SU-DHL-6 (cell line): ENCODE results near the gene OR2T10.
"Not testable (repeated sequence)": the region's sequence is repeated elsewhere in the genome, so short reads cannot be mapped to it uniquely, and the experiment has no call there.

Source experiments
- H2AFZ ChIP-seq: fragments of 200-600 bp; sonication (generic); 2 replicates; pipeline ENCODE4 v1.6.1; 2014; ENCODE audit warnings: low read depth, mild to moderate bottlenecking, moderate library complexity, mixed read lengths, antibody characterized with exemption, low read length; ENCODE audit not compliant: severe bottlenecking
- H3F3A ChIP-seq: fragments of 200-600 bp; shearing (Covaris generic); 2 replicates; pipeline ENCODE4 v1.6.0; 2016; ENCODE audit warnings: antibody characterized with exemption, mild to moderate bottlenecking; ENCODE audit not compliant: insufficient read depth
- H3K27ac ChIP-seq: fragments of 200-600 bp; sonication (generic); 2 replicates; pipeline ENCODE4 v1.5.1; 2016; ENCODE audit warnings: low read depth, mild to moderate bottlenecking, low read length, moderate library complexity, mixed read lengths
- H3K27me3 ChIP-seq: fragments of 200-600 bp; sonication (generic), shearing (Covaris generic); 2 replicates; pipeline ENCODE4 v1.6.0; 2014; ENCODE audit warnings: mild to moderate bottlenecking, low read length
- H3K36me3 ChIP-seq: fragments of 200-600 bp; sonication (generic); 2 replicates; pipeline ENCODE4 v1.6.1; 2014; ENCODE audit warnings: mild to moderate bottlenecking, low read length, mixed read lengths
- H3K4me2 ChIP-seq: fragments of 300-600, 200-600 bp; shearing (Covaris generic), sonication (generic); 2 replicates; pipeline ENCODE4 v1.6.0; 2014; ENCODE audit warnings: low read length, low read depth, mild to moderate bottlenecking; ENCODE audit not compliant: poor library complexity, severe bottlenecking
- H3K4me3 ChIP-seq: fragments of 200-600 bp; sonication (generic); 2 replicates; pipeline ENCODE4 v1.5.1; 2014; ENCODE audit warnings: antibody characterized with exemption, low read length, mild to moderate bottlenecking, mixed read lengths; ENCODE audit not compliant: insufficient read depth, poor library complexity, severe bottlenecking
- H3K79me2 ChIP-seq: fragments of 200-600 bp; sonication (generic); 2 replicates; pipeline ENCODE4 v1.6.1; 2014; ENCODE audit warnings: mild to moderate bottlenecking, low read length, moderate library complexity; ENCODE audit not compliant: insufficient read depth
- H3K9ac ChIP-seq: fragments of 200-600 bp; sonication (generic); 2 replicates; pipeline ENCODE4 v1.7.0; 2014; ENCODE audit warnings: mild to moderate bottlenecking, low read length
- H3K9me2 ChIP-seq: fragments of 200-600 bp; sonication (generic); replicated peaks from 2 replicates; pipeline ENCODE4 v1.6.1; 2014; ENCODE audit warnings: low read length; ENCODE audit not compliant: insufficient read depth
- H3K9me3 ChIP-seq: fragments of 200-600 bp; sonication (generic); 2 replicates; pipeline ENCODE4 v1.6.1; 2014; ENCODE audit warnings: low read length, mixed read lengths; ENCODE audit not compliant: insufficient read depth
- H4K20me1 ChIP-seq: fragments of 200-600 bp; sonication (generic); 2 replicates; pipeline ENCODE4 v1.6.1; 2014; ENCODE audit warnings: low read depth, mild to moderate bottlenecking, antibody characterized with exemption, low read length, moderate library complexity, mixed read lengths

OR2T10 gene

DNA sequence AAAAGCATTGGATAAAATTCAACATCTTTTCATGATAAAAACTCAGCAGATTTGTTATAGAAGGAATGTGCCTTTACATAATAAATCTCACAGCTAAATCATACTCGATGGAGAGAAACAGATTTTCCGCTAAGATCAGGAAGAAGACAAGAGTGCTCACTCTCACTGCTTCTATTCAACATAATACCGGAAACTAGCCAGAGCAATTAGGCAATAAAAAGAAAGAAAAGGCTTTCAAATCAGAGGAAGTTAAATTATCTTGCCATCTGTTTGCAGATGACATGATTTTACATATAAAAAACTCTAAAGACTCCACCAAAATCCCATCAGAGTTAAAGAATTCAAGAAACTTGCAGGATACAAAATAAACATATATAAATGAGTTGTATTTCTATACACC is 26.7 kb downstream of the OR2T10 start:
- not testable (repeated sequence) for H2AFZ ChIP-seq, H4K20me1 ChIP-seq, H3K36me3 ChIP-seq, H3K9me2 ChIP-seq, H3K9me3 ChIP-seq, H3F3A ChIP-seq, H3K4me2 ChIP-seq, H3K4me3 ChIP-seq, H3K79me2 ChIP-seq, H3K27ac ChIP-seq, H3K9ac ChIP-seq, H3K27me3 ChIP-seq

- H3F3A ChIP-seq, H4K20me1 ChIP-seq, H2AFZ ChIP-seq, H3K79me2 ChIP-seq, H3K4me3 ChIP-seq, H3K9me2 ChIP-seq, H3K27me3 ChIP-seq, H3K36me3 ChIP-seq, H3K27ac ChIP-seq, H3K4me2 ChIP-seq, H3K9me3 ChIP-seq, H3K9ac ChIP-seq: not testable (repeated sequence)
Measured at GRCh38 chr1:248569049-248569448, 28.5 kb downstream of the OR2T10 start.

DNA sequence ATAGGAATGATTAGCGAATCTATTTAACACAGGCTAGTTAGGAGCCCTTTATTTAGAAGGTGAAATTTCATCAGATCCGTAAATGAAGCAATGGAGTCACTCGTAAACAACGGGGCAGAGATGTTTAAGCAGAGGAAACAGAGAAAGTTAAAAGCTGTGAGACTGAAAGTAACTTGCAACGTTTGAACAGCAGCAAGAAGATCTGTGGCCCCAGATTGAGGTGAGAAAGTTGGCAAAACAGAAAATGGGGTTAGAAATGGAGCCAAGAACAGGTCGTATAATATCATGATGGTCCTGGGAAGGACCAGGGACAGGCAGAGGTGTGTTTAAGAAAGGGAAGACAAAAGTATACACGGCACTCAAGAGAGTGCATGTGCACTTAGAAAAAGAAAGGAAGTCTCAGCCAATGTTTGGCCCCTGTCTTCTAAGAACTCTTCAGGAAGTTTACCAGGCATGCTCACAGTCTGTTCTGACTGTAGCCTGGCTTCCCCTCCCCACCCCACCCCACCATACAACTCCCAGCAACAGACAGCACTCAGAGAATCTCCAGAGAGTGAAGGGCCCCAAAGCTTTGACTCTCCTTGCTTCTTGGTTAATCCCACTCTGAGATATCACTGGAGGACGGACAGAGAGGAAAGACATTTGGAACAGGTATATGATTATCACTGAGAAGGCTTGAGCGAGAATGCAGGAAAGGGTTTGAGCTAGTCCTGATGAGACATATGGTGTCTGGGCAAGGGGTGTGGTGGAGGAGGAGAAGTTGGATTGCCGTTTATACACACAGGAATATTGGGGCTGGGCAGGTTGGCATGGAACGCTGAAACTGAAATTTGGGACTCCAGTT is 31.7 kb downstream of the OR2T10 start:
- H3K9me2 ChIP-seq, H3K27me3 ChIP-seq, H3K79me2 ChIP-seq, H2AFZ ChIP-seq, H3K9me3 ChIP-seq, H3F3A ChIP-seq, H3K36me3 ChIP-seq, H3K27ac ChIP-seq, H3K4me2 ChIP-seq, H3K4me3 ChIP-seq, H3K9ac ChIP-seq, H4K20me1 ChIP-seq: not testable (repeated sequence)

- not testable (repeated sequence) for H3K36me3 ChIP-seq, H3K27me3 ChIP-seq, H3K79me2 ChIP-seq, H3K4me3 ChIP-seq, H3K9me3 ChIP-seq, H3F3A ChIP-seq, H3K4me2 ChIP-seq, H3K9me2 ChIP-seq, H4K20me1 ChIP-seq, H3K27ac ChIP-seq, H2AFZ ChIP-seq, H3K9ac ChIP-seq
Measured at GRCh38 chr1:248562672-248563071, 34.8 kb downstream of the OR2T10 start, which contains the start of gene OR2T29. Gene OR2T29, minus strand, starts transcription at chr1:248562772. Its CDS starts 3,281 bp downstream, at chr1:248559491.

DNA sequence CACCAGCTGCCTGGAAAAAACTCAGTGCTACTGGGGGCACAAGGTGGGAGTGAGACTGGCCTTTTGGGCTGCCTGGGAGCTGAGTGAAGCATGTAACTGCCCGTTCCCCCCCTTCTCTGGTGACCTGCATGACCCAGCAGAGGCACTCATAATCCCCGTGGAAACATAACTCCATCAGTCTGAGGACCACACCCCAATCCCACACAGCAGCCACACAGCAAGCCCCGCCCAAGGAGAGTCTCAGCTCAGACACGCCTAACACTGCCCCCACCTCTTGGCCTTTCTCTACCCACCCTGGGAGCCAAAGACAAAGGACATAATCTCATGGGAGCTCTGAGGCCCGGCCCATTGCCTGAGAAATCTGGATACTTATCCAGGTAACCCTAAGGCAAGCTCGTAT is 46.5 kb downstream of the OR2T10 start:
- H3K79me2 ChIP-seq, H3K36me3 ChIP-seq, H3K4me2 ChIP-seq, H3K4me3 ChIP-seq, H3F3A ChIP-seq, H3K9me2 ChIP-seq, H3K27me3 ChIP-seq, H3K9ac ChIP-seq, H2AFZ ChIP-seq, H3K27ac ChIP-seq, H4K20me1 ChIP-seq, H3K9me3 ChIP-seq: not testable (repeated sequence)

GRCh38 chr1:248547383-248547782 is 50.1 kb downstream of the OR2T10 start:
- H3K9me2 ChIP-seq, H3K27ac ChIP-seq, H3F3A ChIP-seq, H2AFZ ChIP-seq, H4K20me1 ChIP-seq, H3K9ac ChIP-seq, H3K79me2 ChIP-seq, H3K9me3 ChIP-seq, H3K4me3 ChIP-seq, H3K27me3 ChIP-seq, H3K4me2 ChIP-seq, H3K36me3 ChIP-seq: not testable (repeated sequence)
